Lower leg skin (tissue), 4 donors: ENCODE data around the gene CEACAM1. TPM values are rescaled to one million over a fixed set of nuclear protein-coding genes. Genes with fewer than 3 reads are reported as not detected.

Experiments
- DNase-seq, 2 donors: peaks; one replicate each; pipeline ENCODE4 v3.0.0-alpha.2; 2019; ENCODE audit warnings: low spot score in 2 of 2
- H3K4me3 ChIP-seq: fragments of 200-600 bp; sonication (generic); 2 replicates; pipeline ENCODE4 v1.5.1; 2017; ENCODE audit warnings: mild to moderate bottlenecking, low read depth; ENCODE audit not compliant: poor library complexity, severe bottlenecking
- CTCF ChIP-seq, 3 donors: fragments of 450-650 bp; IDR thresholded peaks; one replicate each; pipeline ENCODE4 v1.5.1; 2016; ENCODE audit warnings: antibody characterized with exemption in 3 of 3, mild to moderate bottlenecking in 3 of 3, moderate library complexity in 2 of 3
- POLR2A ChIP-seq, 2 donors: fragments of 450-650 bp; IDR thresholded peaks; one replicate each; pipeline ENCODE4 v1.6.1; 2016 to 2017; ENCODE audit warnings: antibody characterized with exemption in 2 of 2, mild to moderate bottlenecking in 1 of 2, moderate library complexity in 1 of 2
- WGBS, 2 donors: methylation state at CpG; one replicate each; pipeline ENCODE4 v1.1.5; 2018; 5-methylcytosine and 5-hydroxymethylcytosine counted together
- intact Hi-C: fragments of 100-400 bp; cut with DNase I; formaldehyde crosslinking; loops from one replicate; pipeline ENCODE4 v1.15.0; 2023; ENCODE audit warnings: low total_unique reads
- total RNA-seq, 4 donors: library from RNA; depleted of rRNA; stranded (reverse); fragments of >200 nt; gene quantifications; one replicate each; pipeline ENCODE4 v1.1.0, GENCODE V29; 2016

The CEACAM1 gene
- total RNA-seq, 4 donors from 2014 or later = 1.2 to 4.6 (median 2.7) TPM

GRCh38 chr19:42569193-42569592 is 40.9 kb upstream of the CEACAM1 start:
- TF ChIP-seq POLR2A (IDR thresholded peaks at IDR 0.05) = no peak
- TF ChIP-seq CTCF (IDR thresholded peaks at IDR 0.05) = no peak
- no peak for DNase-seq
- intact Hi-C loops = no loop called here
- WGBS, 2 donors = 64 to 80% methylated on average over 2 of the region's 2 CpGs
- H3K4me3 ChIP-seq = no peak overlapping the region

- 73 to 75% methylated on average over 4 of the region's 4 CpGs for WGBS, 2 donors
- DNase-seq = no peak
- TF ChIP-seq POLR2A (IDR thresholded peaks at IDR 0.05) (no peak), CTCF (IDR thresholded peaks at IDR 0.05) (no peak)
- H3K4me3 ChIP-seq = no peak overlapping the region
- intact Hi-C loops = no loop called here
These were observed 39.7 kb upstream of the CEACAM1 start for GRCh38 chr19:42568006-42568405.

DNA sequence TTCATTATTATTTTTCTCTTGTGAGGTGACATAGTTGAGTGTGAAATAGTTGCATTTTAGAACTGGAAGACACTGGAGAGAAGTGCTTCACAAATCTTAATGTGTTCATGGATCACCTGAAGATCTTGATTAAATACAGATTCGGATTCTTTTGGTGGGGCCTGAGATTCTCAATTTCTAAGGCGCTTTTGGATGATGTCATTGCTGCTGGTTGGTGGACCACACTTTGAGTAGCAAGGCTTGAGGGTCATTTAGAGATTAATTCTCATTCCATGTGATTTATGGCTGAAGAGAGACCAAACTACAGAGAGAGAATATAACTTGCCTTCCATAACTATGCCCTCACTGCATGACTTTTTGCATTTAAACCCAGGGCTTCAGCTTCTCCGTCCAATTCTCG is 39.3 kb upstream of the CEACAM1 start:
- intact Hi-C loops = no loop called here
- TF ChIP-seq CTCF (IDR thresholded peaks at IDR 0.05) (no peak), POLR2A (IDR thresholded peaks at IDR 0.05) (no peak)
- DNase-seq = no peak
- 89 to 92% methylated on average over 4 of the region's 4 CpGs for WGBS, 2 donors
- H3K4me3 ChIP-seq = no peak overlapping the region

GRCh38 chr19:42563352-42564210 is 35.3 kb upstream of the CEACAM1 start:
- intact Hi-C loops = no loop called here
- no peak for DNase-seq

DNA sequence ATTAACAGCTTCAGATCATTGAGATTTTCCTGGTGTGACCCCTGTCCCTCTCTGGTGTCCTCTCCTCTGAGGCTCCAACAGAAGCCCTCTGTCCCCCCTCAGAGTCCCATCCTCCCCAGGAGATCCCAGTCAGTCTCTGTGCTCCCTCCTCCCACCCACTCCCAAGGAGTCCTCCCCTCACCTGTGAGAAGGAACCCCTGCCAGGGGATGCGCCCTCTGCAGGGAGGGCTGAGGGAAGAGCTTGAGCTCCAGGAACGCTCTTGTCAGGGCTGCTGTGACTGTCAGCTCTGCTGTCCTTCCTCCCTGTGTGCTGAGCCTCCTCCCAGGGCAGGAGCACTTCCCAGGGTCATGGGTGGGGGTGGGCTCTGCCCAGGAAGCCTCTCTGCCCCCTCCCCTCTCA is 33.2 kb upstream of the CEACAM1 start:
- DNase-seq = no peak
- whole genome bisulfite sequencing, 2 donors = 76 to 80% methylated on average over 2 of the region's 2 CpGs

More at GRCh38 chr19:42563352-42564210, 35.3 kb upstream of the CEACAM1 start:
- TF ChIP-seq CTCF (IDR thresholded peaks at IDR 0.05) = no peak
- WGBS, 2 donors = 13 to 14% methylated on average over 7 of the region's 7 CpGs
- no peak overlapping the region for H3K4me3 ChIP-seq

More for the DNA sequence above, 33.2 kb upstream of the CEACAM1 start:
- TF ChIP-seq POLR2A (IDR thresholded peaks at IDR 0.05) (no peak), CTCF (IDR thresholded peaks at IDR 0.05) (no peak)
- intact Hi-C loops = no loop called here
- no peak overlapping the region for H3K4me3 ChIP-seq
